Calu3 (cell line): ENCODE results near the gene HOXB2. TPM values are rescaled to one million over a fixed set of nuclear protein-coding genes. Genes with fewer than 3 reads are reported as not detected.

Experiments
- BruUV-seq: library from RNA; stranded (reverse); fragments of 400-500 nt; replicated peaks from 2 replicates; lab custom pipeline; 2021; lab: Mats Ljungman, UMichigan
- CTCF ChIA-PET: fragments of 300-600 bp; sonication (Branson Sonifier 250); formaldehyde crosslinking; loops from one replicate; lab custom pipeline; 2022; ENCODE audit warnings: antibody characterized with exemption; lab: Charles Lee
- DNase-seq: peaks from one replicate; pipeline ENCODE4 v3.0.0; 2022
- H3K27ac Mint-ChIP-seq: one replicate; pipeline ENCODE4 v1.8.0; 2022; ENCODE audit warnings: mixed read lengths; ENCODE audit not compliant: unreplicated experiment
- H3K27me3 Mint-ChIP-seq: one replicate; pipeline ENCODE4 v1.8.0; 2022; ENCODE audit warnings: mixed read lengths; ENCODE audit not compliant: unreplicated experiment
- H3K36me3 Mint-ChIP-seq: one replicate; pipeline ENCODE4 v1.8.0; 2022; ENCODE audit warnings: mild to moderate bottlenecking, moderate library complexity, mixed read lengths; ENCODE audit not compliant: insufficient read depth, unreplicated experiment
- H3K4me1 Mint-ChIP-seq: one replicate; pipeline ENCODE4 v1.8.0; 2022; ENCODE audit warnings: mild to moderate bottlenecking, low read depth, mixed read lengths; ENCODE audit not compliant: unreplicated experiment
- H3K4me3 Mint-ChIP-seq: one replicate; pipeline ENCODE4 v1.8.0; 2022; ENCODE audit warnings: mild to moderate bottlenecking, low read depth, moderate library complexity, mixed read lengths; ENCODE audit not compliant: unreplicated experiment
- H3K9me3 Mint-ChIP-seq: one replicate; pipeline ENCODE4 v1.8.0; 2022; ENCODE audit warnings: low read depth, mixed read lengths; ENCODE audit not compliant: unreplicated experiment
- intact Hi-C: fragments of 100-400 bp; cut with micrococcal nuclease; formaldehyde crosslinking; loops from one replicate; pipeline ENCODE4 v1.10.0; 2022; ENCODE audit not compliant: unreplicated experiment
- total RNA-seq: library from RNA; stranded (reverse); gene quantifications from 2 replicates; pipeline ENCODE4 v1.2.3, GENCODE V29; 2022
- TF ChIP-seq, protein P1 (sequence below): fragments of 200-600 bp; IDR thresholded peaks from one replicate; pipeline ENCODE4 v1.8.0; 2022; ENCODE audit warnings: antibody characterized with exemption; ENCODE audit not compliant: unreplicated experiment

Gene HOXB2
- total RNA-seq, 1 experiment from 2014 or later, result 24.5 TPM

GRCh38 chr17:48499735-48500434, 45.0 kb downstream of the HOXB2 start:
- H3K27me3 Mint-ChIP-seq, result peaks cover 40% of the 10 kb centered on the region
- intact Hi-C loops, result no loop called here
- no TSS peak for BruUV-seq

DNA sequence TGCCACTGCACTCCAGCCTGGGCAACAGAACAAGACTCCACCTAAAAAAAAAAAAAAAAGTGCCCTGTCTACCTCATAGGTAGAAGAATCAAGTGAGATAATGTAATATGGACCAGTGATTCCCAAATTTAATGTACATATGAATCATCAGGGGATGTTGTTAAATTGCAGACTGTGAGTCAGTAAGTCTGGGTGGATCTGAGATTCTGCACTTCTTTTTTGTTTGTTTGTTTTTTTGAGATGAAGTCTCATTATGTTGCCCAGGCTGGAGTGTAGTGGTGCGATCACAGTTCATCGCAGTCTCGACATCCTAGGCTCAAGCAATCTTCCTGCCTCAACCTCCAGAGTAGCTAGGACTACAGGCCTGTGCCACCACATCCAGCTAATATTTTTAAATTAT, 45.7 kb downstream of the HOXB2 start:
- peaks cover 39% of the 10 kb centered on the region for H3K4me1 Mint-ChIP-seq
- no peaks in the 10 kb centered on the region for H3K9me3 Mint-ChIP-seq
- no TSS peak for BruUV-seq
- no peaks in the 10 kb centered on the region for H3K36me3 Mint-ChIP-seq
- TF ChIP-seq, protein P1, sequence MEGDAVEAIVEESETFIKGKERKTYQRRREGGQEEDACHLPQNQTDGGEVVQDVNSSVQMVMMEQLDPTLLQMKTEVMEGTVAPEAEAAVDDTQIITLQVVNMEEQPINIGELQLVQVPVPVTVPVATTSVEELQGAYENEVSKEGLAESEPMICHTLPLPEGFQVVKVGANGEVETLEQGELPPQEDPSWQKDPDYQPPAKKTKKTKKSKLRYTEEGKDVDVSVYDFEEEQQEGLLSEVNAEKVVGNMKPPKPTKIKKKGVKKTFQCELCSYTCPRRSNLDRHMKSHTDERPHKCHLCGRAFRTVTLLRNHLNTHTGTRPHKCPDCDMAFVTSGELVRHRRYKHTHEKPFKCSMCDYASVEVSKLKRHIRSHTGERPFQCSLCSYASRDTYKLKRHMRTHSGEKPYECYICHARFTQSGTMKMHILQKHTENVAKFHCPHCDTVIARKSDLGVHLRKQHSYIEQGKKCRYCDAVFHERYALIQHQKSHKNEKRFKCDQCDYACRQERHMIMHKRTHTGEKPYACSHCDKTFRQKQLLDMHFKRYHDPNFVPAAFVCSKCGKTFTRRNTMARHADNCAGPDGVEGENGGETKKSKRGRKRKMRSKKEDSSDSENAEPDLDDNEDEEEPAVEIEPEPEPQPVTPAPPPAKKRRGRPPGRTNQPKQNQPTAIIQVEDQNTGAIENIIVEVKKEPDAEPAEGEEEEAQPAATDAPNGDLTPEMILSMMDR, result no peak
- DNase-seq, result no peak
- H3K27ac Mint-ChIP-seq, result no peak overlapping the region
- CTCF ChIA-PET, result interaction anchor here (0.5 kb wide), 1 partner anchor 20 kb away, joined by 3 read pairs; no protein-coding TSS in a partner anchor
- H3K4me3 Mint-ChIP-seq, result no peak overlapping the region
- intact Hi-C loops, result no loop called here
- H3K27me3 Mint-ChIP-seq, result peaks cover 40% of the 10 kb centered on the region

More at GRCh38 chr17:48499735-48500434, 45.0 kb downstream of the HOXB2 start:
- DNase-seq, result no peak
- CTCF ChIA-PET, result interaction anchor here (0.8 kb wide), 1 partner anchor 62 kb away, joined by 3 read pairs; no protein-coding TSS in a partner anchor
- TF ChIP-seq, protein P1, result no peak
- Mint-ChIP-seq H3K36me3 (no peaks in the 10 kb centered on the region), H3K4me1 (peaks cover 35% of the 10 kb centered on the region), H3K4me3 (no peak overlapping the region), H3K27ac (no peak overlapping the region), H3K9me3 (no peaks in the 10 kb centered on the region)

DNA sequence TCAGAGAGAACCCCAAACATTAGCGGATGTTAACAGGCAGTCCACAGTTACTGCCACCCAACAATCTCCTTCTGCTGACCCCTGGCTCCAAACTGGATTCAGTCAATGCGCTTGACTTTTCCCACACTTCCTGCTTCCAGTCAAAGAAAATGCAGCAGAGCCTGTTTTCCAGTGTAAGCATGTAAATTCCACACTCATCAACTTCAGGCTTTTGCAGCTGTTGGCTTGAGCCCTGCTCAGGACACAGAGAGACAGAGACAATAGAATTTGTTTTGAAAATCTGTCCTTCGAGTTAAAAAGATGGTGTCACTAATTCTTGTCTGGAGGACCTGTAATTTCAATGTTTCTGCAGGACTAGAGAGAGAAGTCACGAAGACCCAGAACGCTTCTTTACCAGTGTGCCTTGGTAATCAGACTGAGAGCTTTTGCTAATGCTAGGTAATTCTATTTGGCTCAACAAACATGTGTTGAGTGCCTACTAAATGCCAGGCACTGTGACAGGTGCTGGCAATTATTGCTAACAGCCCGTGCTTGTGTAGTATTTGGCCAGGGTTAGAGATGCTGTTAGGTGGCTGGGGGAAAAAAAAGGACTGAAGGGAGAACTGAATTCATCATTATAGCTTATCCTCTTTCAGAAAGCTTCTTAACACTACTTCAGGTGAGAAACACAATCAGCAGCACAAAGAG, 46.6 kb downstream of the HOXB2 start:
- H3K9me3 Mint-ChIP-seq, result no peaks in the 10 kb centered on the region
- intact Hi-C loops, result no loop called here
- peak; percentile 57 for DNase-seq
- no peaks in the 10 kb centered on the region for H3K36me3 Mint-ChIP-seq
- TF ChIP-seq, protein P1, result no peak
- H3K4me1 Mint-ChIP-seq, result peaks cover 41% of the 10 kb centered on the region
- H3K4me3 Mint-ChIP-seq, result no peak overlapping the region
- BruUV-seq, result no TSS peak
- H3K27me3 Mint-ChIP-seq, result peaks cover 34% of the 10 kb centered on the region
- no peak overlapping the region for H3K27ac Mint-ChIP-seq
- CTCF ChIA-PET, result interaction anchor here (0.5 to 2.0 kb wide), 6 partner anchors 7 to 720 kb away, joined by 3 to 5 read pairs (median 4); no protein-coding TSS in a partner anchor

DNA sequence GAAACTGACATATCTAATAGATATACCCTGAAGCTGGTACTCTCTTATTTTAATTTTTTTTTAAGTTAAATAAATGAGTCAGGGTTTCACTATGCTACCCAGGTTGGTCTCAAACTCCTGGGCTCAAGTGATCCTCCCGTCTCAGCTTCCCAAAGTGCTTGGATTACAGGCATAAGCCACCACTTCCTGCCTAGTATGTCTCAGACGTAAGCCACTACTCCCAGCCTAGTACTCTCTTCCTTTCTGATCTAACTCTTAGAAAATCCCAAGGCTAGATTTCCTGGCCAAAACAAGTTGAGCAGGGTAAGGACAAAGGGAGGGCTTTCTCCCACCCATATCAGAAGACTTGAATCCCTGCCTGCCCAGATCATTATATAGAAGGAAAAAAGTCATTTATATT, 47.8 kb downstream of the HOXB2 start:
- BruUV-seq, result no TSS peak
- CTCF ChIA-PET, result interaction anchor here (0.7 to 2.0 kb wide), 4 partner anchors 8 to 146 kb away, joined by 3 to 5 read pairs (median 4); no protein-coding TSS in a partner anchor
- H3K4me3 Mint-ChIP-seq, result no peak overlapping the region
- H3K27ac Mint-ChIP-seq, result no peak overlapping the region
- intact Hi-C loops, result no loop called here
- H3K4me1 Mint-ChIP-seq, result peaks cover 41% of the 10 kb centered on the region
- H3K36me3 Mint-ChIP-seq, result no peaks in the 10 kb centered on the region
- TF ChIP-seq, protein P1, result no peak
- peaks cover 22% of the 10 kb centered on the region for H3K27me3 Mint-ChIP-seq
- DNase-seq, result no peak
- no peaks in the 10 kb centered on the region for H3K9me3 Mint-ChIP-seq
